Calu3 (cell line): ENCODE measurements around the gene CRYAB. TPM values are rescaled to one million over a fixed set of nuclear protein-coding genes. Genes with fewer than 3 reads are reported as not detected.

ENCODE experiments used
- BruUV-seq: library from RNA; stranded (reverse); fragments of 400-500 nt; replicated peaks from 2 replicates; lab custom pipeline; 2021; lab: Mats Ljungman, UMichigan
- CTCF ChIA-PET: fragments of 300-600 bp; sonication (Branson Sonifier 250); formaldehyde crosslinking; loops from one replicate; lab custom pipeline; 2022; ENCODE audit warnings: antibody characterized with exemption; lab: Charles Lee
- DNase-seq: peaks from one replicate; pipeline ENCODE4 v3.0.0; 2022
- H3K27ac Mint-ChIP-seq: one replicate; pipeline ENCODE4 v1.8.0; 2022; ENCODE audit warnings: mixed read lengths; ENCODE audit not compliant: unreplicated experiment
- H3K27me3 Mint-ChIP-seq: one replicate; pipeline ENCODE4 v1.8.0; 2022; ENCODE audit warnings: mixed read lengths; ENCODE audit not compliant: unreplicated experiment
- H3K36me3 Mint-ChIP-seq: one replicate; pipeline ENCODE4 v1.8.0; 2022; ENCODE audit warnings: mild to moderate bottlenecking, moderate library complexity, mixed read lengths; ENCODE audit not compliant: insufficient read depth, unreplicated experiment
- H3K4me1 Mint-ChIP-seq: one replicate; pipeline ENCODE4 v1.8.0; 2022; ENCODE audit warnings: mild to moderate bottlenecking, low read depth, mixed read lengths; ENCODE audit not compliant: unreplicated experiment
- H3K4me3 Mint-ChIP-seq: one replicate; pipeline ENCODE4 v1.8.0; 2022; ENCODE audit warnings: mild to moderate bottlenecking, low read depth, moderate library complexity, mixed read lengths; ENCODE audit not compliant: unreplicated experiment
- H3K9me3 Mint-ChIP-seq: one replicate; pipeline ENCODE4 v1.8.0; 2022; ENCODE audit warnings: low read depth, mixed read lengths; ENCODE audit not compliant: unreplicated experiment
- intact Hi-C: fragments of 100-400 bp; cut with micrococcal nuclease; formaldehyde crosslinking; loops from one replicate; pipeline ENCODE4 v1.10.0; 2022; ENCODE audit not compliant: unreplicated experiment
- total RNA-seq: library from RNA; stranded (reverse); gene quantifications from 2 replicates; pipeline ENCODE4 v1.2.3, GENCODE V29; 2022
- TF ChIP-seq, protein P1 (sequence below): fragments of 200-600 bp; IDR thresholded peaks from one replicate; pipeline ENCODE4 v1.8.0; 2022; ENCODE audit warnings: antibody characterized with exemption; ENCODE audit not compliant: unreplicated experiment

CRYAB gene
- total RNA-seq, 1 experiment from 2014 or later: 1.9 TPM

DNA sequence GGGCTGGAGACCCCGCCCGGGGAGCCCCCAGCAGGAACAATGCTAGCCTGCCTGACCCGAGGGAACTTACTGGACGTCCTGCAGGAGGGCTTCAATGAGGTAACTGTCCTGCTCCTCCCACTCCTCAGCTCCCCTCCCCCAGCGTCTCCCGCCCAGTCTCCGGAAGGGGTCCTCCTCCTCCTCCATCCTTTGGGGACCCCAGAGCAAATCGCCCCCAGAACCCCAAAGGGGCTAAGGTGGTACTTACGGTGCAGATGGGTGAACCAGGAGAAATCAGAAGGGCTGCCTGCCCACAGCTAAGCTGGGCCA lies 25.8 kb upstream of the CRYAB start:
- Mint-ChIP-seq H3K9me3 (no peaks in the 10 kb centered on the region), H3K27me3 (no peaks in the 10 kb centered on the region), H3K27ac (no peak overlapping the region), H3K4me1 (peaks cover 8% of the 10 kb centered on the region), H3K4me3 (peak overlapping the region; percentile 75), H3K36me3 (no peaks in the 10 kb centered on the region)
- DNase-seq: no peak
- TF ChIP-seq, protein P1, sequence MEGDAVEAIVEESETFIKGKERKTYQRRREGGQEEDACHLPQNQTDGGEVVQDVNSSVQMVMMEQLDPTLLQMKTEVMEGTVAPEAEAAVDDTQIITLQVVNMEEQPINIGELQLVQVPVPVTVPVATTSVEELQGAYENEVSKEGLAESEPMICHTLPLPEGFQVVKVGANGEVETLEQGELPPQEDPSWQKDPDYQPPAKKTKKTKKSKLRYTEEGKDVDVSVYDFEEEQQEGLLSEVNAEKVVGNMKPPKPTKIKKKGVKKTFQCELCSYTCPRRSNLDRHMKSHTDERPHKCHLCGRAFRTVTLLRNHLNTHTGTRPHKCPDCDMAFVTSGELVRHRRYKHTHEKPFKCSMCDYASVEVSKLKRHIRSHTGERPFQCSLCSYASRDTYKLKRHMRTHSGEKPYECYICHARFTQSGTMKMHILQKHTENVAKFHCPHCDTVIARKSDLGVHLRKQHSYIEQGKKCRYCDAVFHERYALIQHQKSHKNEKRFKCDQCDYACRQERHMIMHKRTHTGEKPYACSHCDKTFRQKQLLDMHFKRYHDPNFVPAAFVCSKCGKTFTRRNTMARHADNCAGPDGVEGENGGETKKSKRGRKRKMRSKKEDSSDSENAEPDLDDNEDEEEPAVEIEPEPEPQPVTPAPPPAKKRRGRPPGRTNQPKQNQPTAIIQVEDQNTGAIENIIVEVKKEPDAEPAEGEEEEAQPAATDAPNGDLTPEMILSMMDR: no peak
- CTCF ChIA-PET: interaction anchor here (0.6 to 1.5 kb wide), 3 partner anchors 24 to 45 kb away, joined by 3 to 4 read pairs (median 3); no protein-coding TSS in a partner anchor
- intact Hi-C loops: loop anchor here (10.0 kb wide), 1 partner anchor 347 kb away; no protein-coding TSS in a partner anchor
- BruUV-seq: no TSS peak

DNA sequence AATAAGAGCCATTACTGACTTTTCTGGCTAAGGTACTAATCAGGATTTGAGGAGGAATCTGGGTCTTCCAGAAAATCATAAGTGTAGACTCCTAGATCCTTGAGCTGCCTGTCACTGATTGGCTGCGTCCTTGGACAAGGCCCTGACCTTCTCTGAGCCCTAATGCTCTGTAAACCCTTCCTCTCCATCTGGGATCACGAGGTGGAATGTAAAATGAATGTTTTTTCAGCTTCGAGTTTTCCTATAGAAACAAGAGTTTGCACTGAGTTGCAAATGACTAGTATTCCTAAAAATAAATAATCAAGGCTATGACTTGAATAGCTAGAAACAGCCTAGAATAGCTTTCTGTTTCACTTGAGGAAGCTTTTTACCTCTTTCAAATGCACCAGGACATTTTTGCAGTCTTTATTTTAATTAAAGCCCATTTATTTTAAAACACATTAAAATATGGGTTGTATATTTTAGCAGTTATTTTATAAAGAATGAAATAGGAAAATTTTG lies 24.5 kb upstream of the CRYAB start:
- H3K4me1 Mint-ChIP-seq: peaks cover 8% of the 10 kb centered on the region
- CTCF ChIA-PET: no interaction called here
- DNase-seq: no peak
- H3K27me3 Mint-ChIP-seq: no peaks in the 10 kb centered on the region
- no peaks in the 10 kb centered on the region for H3K36me3 Mint-ChIP-seq
- H3K9me3 Mint-ChIP-seq: no peaks in the 10 kb centered on the region
- TF ChIP-seq, protein P1: no peak
- BruUV-seq: no TSS peak
- peak overlapping the region; percentile 75 for H3K4me3 Mint-ChIP-seq
- intact Hi-C loops: loop anchor here (10.0 kb wide), 1 partner anchor 349 kb away; no protein-coding TSS in a partner anchor
- no peak overlapping the region for H3K27ac Mint-ChIP-seq

DNA sequence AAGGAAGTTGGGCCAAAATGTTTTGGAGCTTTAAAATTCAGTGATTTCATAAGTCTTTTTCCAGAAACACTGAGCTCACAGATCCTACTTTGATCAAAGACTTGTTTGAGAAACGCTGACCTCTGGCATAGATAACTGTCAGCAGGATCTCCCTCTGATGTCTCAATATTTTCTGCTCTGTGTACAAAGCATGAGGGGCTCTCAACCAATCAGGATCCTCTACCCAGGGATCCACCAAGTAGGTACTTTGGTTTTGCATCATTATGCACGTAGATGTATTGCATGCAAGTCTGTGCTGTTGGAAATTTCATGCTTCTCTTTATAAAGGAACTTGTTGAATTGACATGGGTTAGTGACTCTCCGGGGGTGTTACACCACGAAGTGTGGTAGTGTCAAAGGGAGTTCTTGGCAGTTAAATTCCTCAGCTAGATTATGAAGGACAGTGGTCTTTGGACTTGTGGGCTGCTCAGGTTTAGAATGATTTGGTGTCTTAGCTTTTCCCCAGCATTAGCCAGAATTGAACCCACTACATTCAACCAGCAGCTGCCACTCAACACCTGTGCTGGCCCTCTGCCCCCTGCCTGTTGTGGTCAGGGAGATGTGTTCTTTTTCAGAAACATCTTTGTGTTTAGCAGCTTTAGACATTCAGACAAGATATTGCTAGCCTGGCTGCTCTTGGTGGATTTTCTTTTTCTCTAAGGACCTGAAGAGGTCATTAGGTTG lies 23.9 kb upstream of the CRYAB start:
- DNase-seq: no peak
- intact Hi-C loops: loop anchor here (10.0 kb wide), 1 partner anchor 349 kb away; no protein-coding TSS in a partner anchor
- no peaks in the 10 kb centered on the region for H3K27me3 Mint-ChIP-seq

DNA sequence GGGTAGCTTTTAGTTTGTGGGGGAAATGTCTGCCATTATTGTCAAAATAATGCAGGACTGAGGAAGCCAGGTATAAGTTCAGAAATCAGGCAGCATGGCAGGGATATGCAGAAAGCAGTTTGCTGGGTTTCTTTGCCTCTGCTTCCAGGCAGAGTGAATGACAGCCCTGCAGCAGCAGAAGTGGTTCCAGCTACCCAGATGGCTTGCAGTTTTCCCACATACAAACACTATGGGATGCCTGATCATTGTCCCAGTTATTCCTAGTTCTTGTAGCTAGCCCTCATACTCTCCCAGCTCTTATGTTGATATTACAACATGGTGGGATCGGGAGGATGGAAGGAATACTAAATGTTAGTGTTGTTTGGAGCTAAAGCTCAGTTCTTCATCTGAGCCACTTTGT lies 22.7 kb upstream of the CRYAB start:
- no TSS peak for BruUV-seq
- Mint-ChIP-seq H3K4me1 (peaks cover 8% of the 10 kb centered on the region), H3K4me3 (no peak overlapping the region), H3K27me3 (no peaks in the 10 kb centered on the region), H3K27ac (no peak overlapping the region), H3K9me3 (no peaks in the 10 kb centered on the region), H3K36me3 (no peaks in the 10 kb centered on the region)
- intact Hi-C loops: loop anchor here (10.0 kb wide), 1 partner anchor 350 kb away; no protein-coding TSS in a partner anchor
- TF ChIP-seq, protein P1: no peak
- DNase-seq: no peak
- CTCF ChIA-PET: interaction anchor here (0.6 to 0.7 kb wide), 2 partner anchors 48 to 74 kb away, joined by 3 read pairs; no protein-coding TSS in a partner anchor

More for the DNA sequence above, 23.9 kb upstream of the CRYAB start:
- BruUV-seq: no TSS peak
- Mint-ChIP-seq H3K36me3 (no peaks in the 10 kb centered on the region), H3K9me3 (no peaks in the 10 kb centered on the region), H3K27ac (no peak overlapping the region), H3K4me1 (peaks cover 8% of the 10 kb centered on the region), H3K4me3 (no peak overlapping the region)
- CTCF ChIA-PET: no interaction called here
- TF ChIP-seq, protein P1: no peak
